Stimulated activated effector memory CD8-positive, alpha-beta T cell treated with anti-CD3 and anti-CD28 coated beads, Interleukin-12 subunit alpha, Interleukin-12 subunit beta, amount 100 ng/mL, for 72 hours (primary cell): ENCODE measurements around the gene ATXN3L.

ENCODE experiments used
- ATAC-seq: fragments of 150-1000 bp; cut with Tn5 transposase; 2 replicates; pipeline ENCODE4 v1.10.0; 2021
- DNase-seq, 2 donors: peaks; one replicate each; pipeline ENCODE4 v3.0.0; 2021 to 2022; ENCODE audit warnings: low spot score in 2 of 2
- H3K27ac Mint-ChIP-seq: one replicate; pipeline ENCODE4 v1.8.0; 2022; ENCODE audit warnings: mild to moderate bottlenecking, mixed read lengths
- H3K36me3 Mint-ChIP-seq: one replicate; pipeline ENCODE4 v1.8.0; 2022; ENCODE audit warnings: mild to moderate bottlenecking, mixed read lengths
- H3K4me1 Mint-ChIP-seq: one replicate; pipeline ENCODE4 v1.8.0; 2022; ENCODE audit warnings: mixed read lengths
- H3K4me3 Mint-ChIP-seq: one replicate; pipeline ENCODE4 v1.8.0; 2022; ENCODE audit warnings: mild to moderate bottlenecking, mixed read lengths
- H3K9me3 Mint-ChIP-seq: one replicate; pipeline ENCODE4 v1.8.0; 2022; ENCODE audit warnings: mixed read lengths

Gene ATXN3L

DNA sequence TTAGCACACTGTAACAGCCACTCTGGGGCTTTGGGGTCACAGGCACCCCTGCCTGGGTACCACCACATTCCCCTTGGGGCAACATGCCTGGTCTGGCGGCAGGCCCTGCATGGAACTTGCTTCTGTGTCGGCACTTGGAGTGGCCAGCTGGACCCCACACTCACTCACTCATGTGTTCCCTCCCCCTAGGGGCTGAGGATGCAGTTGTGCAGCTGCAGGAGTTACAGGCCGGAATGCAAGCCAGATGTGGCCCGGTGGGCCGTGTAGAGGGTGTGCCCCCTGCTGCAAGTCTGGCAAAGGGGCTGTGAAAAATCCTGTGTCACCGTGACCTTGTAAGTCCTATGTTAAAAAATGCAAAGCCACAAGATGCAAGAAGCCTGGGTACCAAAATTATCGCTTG, 34.2 kb downstream of the ATXN3L start:
- Mint-ChIP-seq H3K9me3 (peaks cover 3% of the 10 kb centered on the region), H3K4me3 (no peak overlapping the region), H3K27ac (no peak overlapping the region), H3K4me1 (no peaks in the 10 kb centered on the region), H3K36me3 (no peaks in the 10 kb centered on the region)
- no peak for DNase-seq
- no peak for ATAC-seq

DNA sequence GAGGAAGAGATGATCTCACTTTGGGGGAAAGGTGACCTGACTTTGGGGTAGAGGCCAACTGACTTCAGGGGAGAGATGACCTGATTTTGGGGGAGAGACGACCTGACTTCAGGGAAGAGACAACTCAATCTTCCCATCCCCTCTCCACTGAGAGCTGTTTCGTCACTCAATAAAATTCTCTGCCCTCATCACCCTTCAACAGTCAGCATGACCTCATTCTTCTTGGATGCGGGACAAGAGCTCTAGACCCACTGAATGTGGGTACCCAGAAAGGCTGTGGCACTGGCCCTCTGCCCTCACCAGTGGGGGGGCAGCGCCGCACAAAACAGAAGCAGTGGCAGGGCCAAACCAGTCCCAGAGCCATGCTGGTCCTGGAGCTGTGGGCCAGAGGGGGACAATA, 34.6 kb downstream of the ATXN3L start:
- ATAC-seq (no peak), DNase-seq (no peak)
- peaks cover 3% of the 10 kb centered on the region for H3K9me3 Mint-ChIP-seq
- no peaks in the 10 kb centered on the region for H3K36me3 Mint-ChIP-seq
- H3K4me3 Mint-ChIP-seq = no peak overlapping the region
- H3K27ac Mint-ChIP-seq = no peak overlapping the region
- no peaks in the 10 kb centered on the region for H3K4me1 Mint-ChIP-seq

DNA sequence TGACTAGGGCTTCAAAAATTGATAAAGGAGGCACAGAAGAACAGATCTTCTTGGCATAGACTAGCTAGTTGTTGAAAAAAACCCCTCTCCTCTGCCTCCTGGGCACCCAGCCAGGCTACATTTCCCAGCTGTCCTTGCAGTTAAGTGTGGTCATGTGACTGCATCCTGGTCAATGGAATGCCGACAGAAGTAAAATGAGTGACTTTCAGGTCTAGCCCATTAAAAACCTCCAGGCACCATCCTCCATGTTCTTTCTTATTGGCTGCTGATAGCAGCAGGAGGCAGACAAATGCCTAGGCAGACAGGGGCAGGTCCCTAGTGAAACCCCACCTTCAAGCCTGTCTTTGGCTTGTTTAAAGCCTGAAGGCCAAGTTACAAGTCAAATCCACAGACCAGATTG, 35.3 kb downstream of the ATXN3L start:
- Mint-ChIP-seq H3K36me3 (no peaks in the 10 kb centered on the region), H3K4me3 (no peak overlapping the region), H3K4me1 (no peaks in the 10 kb centered on the region), H3K9me3 (peaks cover 3% of the 10 kb centered on the region), H3K27ac (no peak overlapping the region)
- DNase-seq (no peak), ATAC-seq (no peak)

DNA sequence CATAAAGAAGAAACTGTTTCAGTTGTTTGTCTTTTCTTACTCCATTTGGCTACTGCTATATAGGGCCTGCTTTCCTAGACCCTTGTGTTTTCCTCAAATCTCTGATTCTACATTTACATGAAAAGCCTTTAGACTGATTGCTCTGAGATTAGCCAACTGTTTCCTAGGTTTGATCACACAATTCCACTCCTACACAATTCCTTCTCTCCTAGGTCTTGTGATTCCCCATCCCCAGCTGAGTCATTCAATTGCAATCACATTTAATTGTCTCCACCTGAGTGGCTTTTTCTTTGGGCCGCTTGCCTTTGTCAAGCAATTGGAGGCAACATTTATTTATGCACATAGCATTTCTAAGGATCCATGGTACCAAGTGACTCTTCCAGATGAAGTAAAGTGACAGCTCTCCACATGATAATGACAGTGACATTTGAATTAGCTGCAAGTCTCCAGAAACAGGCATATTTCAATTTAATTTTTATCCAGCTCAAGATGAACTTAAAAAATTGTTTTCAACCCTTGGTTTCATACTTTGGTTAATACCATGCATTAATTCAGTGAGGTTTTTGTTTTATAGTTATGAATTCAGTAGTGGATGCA, 35.8 kb downstream of the ATXN3L start:
- no peaks in the 10 kb centered on the region for H3K4me1 Mint-ChIP-seq
- no peak overlapping the region for H3K27ac Mint-ChIP-seq
- no peak overlapping the region for H3K4me3 Mint-ChIP-seq
- H3K36me3 Mint-ChIP-seq = no peaks in the 10 kb centered on the region
- ATAC-seq (no peak), DNase-seq (no peak)
- H3K9me3 Mint-ChIP-seq = peaks cover 3% of the 10 kb centered on the region

DNA sequence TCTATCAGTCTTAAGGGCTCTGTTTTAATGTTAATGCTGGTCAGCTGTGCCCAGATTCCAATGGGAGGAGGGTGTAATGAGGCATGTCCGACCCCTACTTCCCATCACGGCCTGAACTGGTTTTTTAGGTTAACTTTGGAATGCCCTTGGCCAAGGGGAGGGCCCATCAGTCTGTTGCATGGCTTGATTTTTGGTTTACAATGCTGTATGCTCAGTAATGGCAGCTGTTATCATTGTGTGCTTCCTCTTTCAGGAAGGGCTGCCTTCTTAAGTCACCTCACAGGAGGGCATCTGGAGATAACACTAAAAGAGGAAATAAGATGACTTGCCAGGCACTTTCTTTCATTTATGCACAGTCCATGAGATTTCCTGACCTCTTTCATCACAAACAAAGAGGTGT, 36.3 kb downstream of the ATXN3L start:
- no peak overlapping the region for H3K4me3 Mint-ChIP-seq
- no peak overlapping the region for H3K27ac Mint-ChIP-seq
- H3K4me1 Mint-ChIP-seq = no peaks in the 10 kb centered on the region
- DNase-seq = no peak
- ATAC-seq = no peak
- peaks cover 3% of the 10 kb centered on the region for H3K9me3 Mint-ChIP-seq
- H3K36me3 Mint-ChIP-seq = no peaks in the 10 kb centered on the region

DNA sequence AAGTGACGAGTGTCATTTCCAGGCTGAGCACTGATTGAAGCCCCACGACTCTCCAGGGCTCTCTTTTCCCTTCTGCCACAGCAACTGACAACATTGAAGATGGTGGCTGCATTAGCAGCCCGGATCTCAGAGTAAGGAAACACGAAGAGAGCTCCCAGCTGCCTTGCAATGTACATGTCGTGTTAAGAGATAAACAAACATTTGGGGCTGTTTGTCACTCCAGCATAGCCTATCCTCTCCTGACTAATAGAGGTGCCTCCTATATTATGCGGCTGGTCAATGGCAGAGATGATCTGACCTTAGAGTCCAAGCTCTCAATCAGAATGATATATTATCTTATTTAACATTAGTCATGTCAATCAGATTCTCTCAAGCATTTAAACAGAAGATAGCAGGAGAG, 38.6 kb downstream of the ATXN3L start:
- ATAC-seq (no peak), DNase-seq (no peak)
- H3K4me3 Mint-ChIP-seq = no peak overlapping the region
- H3K36me3 Mint-ChIP-seq = no peaks in the 10 kb centered on the region
- no peaks in the 10 kb centered on the region for H3K4me1 Mint-ChIP-seq
- H3K9me3 Mint-ChIP-seq = peaks cover 3% of the 10 kb centered on the region
- no peak overlapping the region for H3K27ac Mint-ChIP-seq

DNA sequence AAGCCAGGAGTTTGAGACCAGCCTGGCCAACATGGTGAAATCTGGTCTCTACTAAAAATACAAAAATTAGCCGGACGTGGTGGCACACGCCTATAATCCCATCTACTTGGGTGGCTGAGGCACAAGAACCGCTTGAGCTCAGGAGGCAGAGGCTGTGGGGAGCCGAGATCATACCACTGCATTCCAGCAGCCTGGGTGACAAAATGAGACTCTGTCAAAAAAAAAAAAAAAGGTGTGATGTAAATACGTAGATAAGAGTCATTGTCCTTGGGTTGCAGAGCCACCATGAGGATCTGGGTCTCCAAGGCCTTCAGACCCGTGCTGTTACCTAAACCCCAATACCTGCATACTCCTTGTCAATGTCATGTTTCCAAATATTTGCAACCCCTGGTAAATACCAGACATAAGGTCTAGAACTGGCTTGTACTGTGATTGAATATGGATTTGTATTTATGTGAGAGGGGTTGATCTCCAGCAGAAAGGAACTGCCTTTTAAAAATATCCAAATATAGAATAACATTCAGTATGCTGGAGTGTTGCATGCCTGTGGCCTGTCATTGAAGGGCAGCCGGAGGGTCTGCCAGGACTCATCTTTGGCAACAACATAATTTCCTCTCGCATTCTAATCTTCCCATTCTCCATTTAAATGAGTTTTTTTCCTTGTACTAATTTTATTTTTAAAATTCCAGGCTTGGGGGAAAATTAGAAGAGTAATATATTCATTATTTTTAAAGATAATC, 40.4 kb downstream of the ATXN3L start:
- no peak for ATAC-seq
- H3K9me3 Mint-ChIP-seq = no peaks in the 10 kb centered on the region
- no peak overlapping the region for H3K4me3 Mint-ChIP-seq
- no peak for DNase-seq
- H3K36me3 Mint-ChIP-seq = no peaks in the 10 kb centered on the region
- H3K27ac Mint-ChIP-seq = no peak overlapping the region
- H3K4me1 Mint-ChIP-seq = no peaks in the 10 kb centered on the region

DNA sequence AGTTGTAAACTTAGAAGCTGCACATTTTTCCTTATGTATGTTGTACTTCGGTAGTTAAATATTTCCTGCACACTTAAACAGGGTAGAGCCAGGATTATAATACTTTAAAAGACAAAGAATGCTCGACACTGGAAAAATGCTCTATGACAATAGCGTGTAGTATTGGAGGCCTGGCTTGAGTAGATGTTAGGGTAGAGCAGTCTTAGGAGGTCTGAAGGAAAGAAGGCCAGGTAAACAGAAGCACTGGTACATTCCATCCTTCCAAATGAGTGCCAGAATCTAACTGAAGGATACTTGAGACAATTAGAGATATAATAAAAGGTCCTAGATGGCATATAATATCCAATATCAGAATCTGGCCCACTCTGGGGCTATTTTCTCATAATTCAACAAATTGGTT, 42.3 kb downstream of the ATXN3L start:
- no peaks in the 10 kb centered on the region for H3K9me3 Mint-ChIP-seq
- no peaks in the 10 kb centered on the region for H3K4me1 Mint-ChIP-seq
- H3K36me3 Mint-ChIP-seq = no peaks in the 10 kb centered on the region
- DNase-seq (no peak), ATAC-seq (no peak)
- H3K4me3 Mint-ChIP-seq = no peak overlapping the region
- H3K27ac Mint-ChIP-seq = no peak overlapping the region

DNA sequence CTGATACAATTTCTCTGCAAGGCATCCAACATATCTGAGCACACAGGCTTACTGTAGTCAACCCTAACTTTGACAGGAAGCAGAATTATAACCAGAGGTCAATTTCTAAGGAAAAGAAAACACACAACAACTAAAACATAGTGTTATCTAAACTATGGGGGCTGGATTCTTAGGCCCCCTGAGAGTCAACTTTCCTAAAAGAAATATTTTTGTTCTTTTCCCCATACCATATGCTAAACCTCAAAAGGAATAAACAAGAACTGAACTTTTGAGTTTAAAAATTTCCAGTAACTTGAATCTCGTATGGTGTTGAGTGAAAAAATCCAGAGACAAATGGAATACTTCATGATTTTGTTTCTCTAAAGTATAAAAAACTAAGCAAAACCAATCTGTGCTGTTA, 42.9 kb downstream of the ATXN3L start:
- H3K4me1 Mint-ChIP-seq = no peaks in the 10 kb centered on the region
- H3K27ac Mint-ChIP-seq = no peak overlapping the region
- H3K9me3 Mint-ChIP-seq = no peaks in the 10 kb centered on the region
- ATAC-seq (no peak), DNase-seq (no peak)
- no peak overlapping the region for H3K4me3 Mint-ChIP-seq
- no peaks in the 10 kb centered on the region for H3K36me3 Mint-ChIP-seq

DNA sequence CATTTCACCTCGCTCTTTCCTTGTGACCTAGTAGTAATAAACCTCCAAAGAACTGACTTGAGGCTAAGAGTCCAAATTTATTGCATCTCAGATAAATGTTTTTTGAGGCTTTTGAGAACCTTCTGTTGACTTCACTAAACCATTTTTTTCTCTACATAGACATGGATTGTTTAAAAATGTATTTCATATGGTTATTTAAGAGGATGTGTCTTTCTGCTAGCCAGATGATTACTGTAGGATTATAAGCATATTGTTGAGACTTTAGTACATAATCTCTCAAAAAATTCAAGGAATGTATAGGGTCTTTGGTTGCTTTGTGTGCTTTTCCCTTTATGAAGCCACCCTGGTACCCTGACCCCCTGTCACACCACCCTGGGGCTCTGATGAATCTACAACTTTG, 44.8 kb downstream of the ATXN3L start:
- Mint-ChIP-seq H3K9me3 (no peaks in the 10 kb centered on the region), H3K4me3 (no peak overlapping the region), H3K27ac (no peak overlapping the region), H3K36me3 (no peaks in the 10 kb centered on the region), H3K4me1 (no peaks in the 10 kb centered on the region)
- DNase-seq (no peak), ATAC-seq (no peak)

DNA sequence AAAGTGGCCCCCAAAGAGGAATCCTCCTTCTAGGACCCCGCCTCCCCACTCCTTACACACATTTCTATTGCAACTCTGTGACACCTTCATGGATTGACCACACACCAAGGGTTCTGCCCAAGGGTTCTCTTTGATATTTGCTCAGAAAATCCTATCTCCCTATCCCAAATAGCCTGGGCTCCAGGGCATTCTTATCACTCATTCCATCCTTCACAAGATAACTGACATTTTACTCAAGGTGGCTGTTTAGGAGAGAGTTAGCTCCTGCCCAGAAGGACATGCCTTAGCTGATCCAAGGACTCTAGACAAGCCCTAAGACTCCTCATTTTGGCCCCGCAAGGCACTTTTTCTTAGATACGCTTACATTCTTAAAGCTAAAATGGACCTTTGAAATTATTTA, 47.4 kb downstream of the ATXN3L start:
- H3K4me3 Mint-ChIP-seq = no peak overlapping the region
- ATAC-seq (no peak), DNase-seq (no peak)
- no peaks in the 10 kb centered on the region for H3K4me1 Mint-ChIP-seq
- H3K9me3 Mint-ChIP-seq = no peaks in the 10 kb centered on the region
- H3K36me3 Mint-ChIP-seq = no peaks in the 10 kb centered on the region
- no peak overlapping the region for H3K27ac Mint-ChIP-seq

DNA sequence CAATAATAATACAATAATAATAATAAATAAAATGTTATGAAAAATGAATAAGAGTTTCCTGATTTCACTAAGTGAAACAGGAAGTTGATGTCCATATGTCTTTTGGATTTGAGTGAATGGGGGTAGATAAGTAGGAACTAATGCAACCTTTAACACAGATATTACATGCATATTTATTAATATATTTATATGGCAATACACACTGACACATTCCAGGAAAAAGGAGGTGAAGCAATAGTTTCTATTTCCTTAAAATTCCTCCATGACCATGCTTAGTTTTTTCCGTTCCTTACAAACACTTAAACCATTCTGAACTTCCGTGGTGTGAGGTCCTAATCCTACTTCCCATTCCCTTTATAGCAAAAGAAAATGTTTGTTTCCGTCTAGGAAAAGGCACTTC, 48.3 kb downstream of the ATXN3L start:
- no peaks in the 10 kb centered on the region for H3K9me3 Mint-ChIP-seq
- no peaks in the 10 kb centered on the region for H3K4me1 Mint-ChIP-seq
- ATAC-seq = no peak
- no peaks in the 10 kb centered on the region for H3K36me3 Mint-ChIP-seq
- H3K4me3 Mint-ChIP-seq = no peak overlapping the region
- no peak for DNase-seq
- no peak overlapping the region for H3K27ac Mint-ChIP-seq

DNA sequence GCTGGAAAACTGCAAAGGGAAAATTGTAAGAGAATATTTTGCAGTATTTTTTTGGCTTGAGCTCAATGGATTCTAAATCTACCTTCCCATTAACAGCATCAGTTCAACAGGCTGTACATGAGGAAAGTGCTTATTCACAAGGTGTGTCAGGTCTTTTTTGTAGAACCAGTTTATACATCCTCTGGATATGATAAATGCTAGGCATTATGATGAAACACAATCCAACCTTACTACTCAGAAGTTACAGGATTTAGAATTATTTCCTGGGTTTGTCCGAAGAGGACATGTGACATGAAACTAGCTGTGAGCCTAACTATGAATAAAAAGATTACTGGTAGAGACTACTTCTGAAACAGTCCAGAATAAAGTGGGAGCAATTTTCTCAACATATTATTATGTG, 49.5 kb downstream of the ATXN3L start:
- DNase-seq (no peak), ATAC-seq (no peak)
- Mint-ChIP-seq H3K4me1 (no peaks in the 10 kb centered on the region), H3K27ac (no peak overlapping the region), H3K4me3 (no peak overlapping the region), H3K36me3 (no peaks in the 10 kb centered on the region), H3K9me3 (no peaks in the 10 kb centered on the region)

DNA sequence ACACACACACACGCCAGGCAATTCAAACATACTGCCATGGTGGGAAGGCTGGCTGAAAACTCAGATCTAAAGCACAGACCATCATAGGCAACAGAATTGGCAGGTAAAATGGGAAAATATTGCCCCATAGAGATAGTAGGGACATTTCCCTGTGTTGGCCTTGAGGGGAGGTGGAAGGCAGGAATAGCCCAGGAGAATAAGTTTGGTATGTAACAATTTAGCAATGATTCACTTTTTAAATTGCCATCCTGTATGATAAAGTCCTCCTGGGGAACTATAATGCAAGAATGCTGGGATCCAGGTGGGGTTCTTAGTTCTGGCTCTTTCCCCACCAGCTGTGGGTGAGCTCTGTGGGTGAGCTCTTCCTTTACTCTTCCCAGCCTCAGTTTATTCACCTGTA, 51.0 kb downstream of the ATXN3L start:
- Mint-ChIP-seq H3K27ac (no peak overlapping the region), H3K36me3 (no peaks in the 10 kb centered on the region), H3K4me1 (peaks cover 1% of the 10 kb centered on the region), H3K4me3 (no peak overlapping the region), H3K9me3 (no peaks in the 10 kb centered on the region)
- ATAC-seq = no peak
- no peak for DNase-seq
